Stomach smooth muscle (tissue), 2 donors: Measurements from ENCODE around the gene DCUN1D4.

Experiments used
- H3K27ac ChIP-seq: one replicate; pipeline ENCODE4 v1.7.0; 2013; ENCODE audit warnings: mild to moderate bottlenecking, low read length, inconsistent platforms
- H3K27me3 ChIP-seq, 2 donors: one replicate each; pipeline ENCODE4 v1.7.0; 2013; ENCODE audit warnings: low read length in 2 of 2; ENCODE audit not compliant: insufficient read depth in 2 of 2, control insufficient read depth in 1 of 2
- H3K36me3 ChIP-seq, 2 donors: one replicate each; pipeline ENCODE4 v1.7.0; 2013; ENCODE audit warnings: low read length in 2 of 2; ENCODE audit not compliant: control insufficient read depth in 2 of 2, insufficient read depth in 2 of 2
- H3K4me1 ChIP-seq: one replicate; pipeline ENCODE4 v1.7.0; 2013; ENCODE audit warnings: low read length; ENCODE audit not compliant: control insufficient read depth, insufficient read depth
- H3K4me3 ChIP-seq, 2 donors: one replicate each; pipeline ENCODE4 v1.7.0; 2013; ENCODE audit warnings: low read length in 2 of 2
- H3K9ac ChIP-seq, 2 donors: one replicate each; pipeline ENCODE4 v1.7.0; 2013; ENCODE audit warnings: low read length in 2 of 2, mild to moderate bottlenecking in 1 of 2
- H3K9me3 ChIP-seq, 2 donors: one replicate each; pipeline ENCODE4 v1.7.0; 2013; ENCODE audit warnings: low read length in 2 of 2; ENCODE audit not compliant: control insufficient read depth in 2 of 2
- donor health status: healthy.
- donor health status: Pancreatic carcinoma.

The DCUN1D4 gene

DNA sequence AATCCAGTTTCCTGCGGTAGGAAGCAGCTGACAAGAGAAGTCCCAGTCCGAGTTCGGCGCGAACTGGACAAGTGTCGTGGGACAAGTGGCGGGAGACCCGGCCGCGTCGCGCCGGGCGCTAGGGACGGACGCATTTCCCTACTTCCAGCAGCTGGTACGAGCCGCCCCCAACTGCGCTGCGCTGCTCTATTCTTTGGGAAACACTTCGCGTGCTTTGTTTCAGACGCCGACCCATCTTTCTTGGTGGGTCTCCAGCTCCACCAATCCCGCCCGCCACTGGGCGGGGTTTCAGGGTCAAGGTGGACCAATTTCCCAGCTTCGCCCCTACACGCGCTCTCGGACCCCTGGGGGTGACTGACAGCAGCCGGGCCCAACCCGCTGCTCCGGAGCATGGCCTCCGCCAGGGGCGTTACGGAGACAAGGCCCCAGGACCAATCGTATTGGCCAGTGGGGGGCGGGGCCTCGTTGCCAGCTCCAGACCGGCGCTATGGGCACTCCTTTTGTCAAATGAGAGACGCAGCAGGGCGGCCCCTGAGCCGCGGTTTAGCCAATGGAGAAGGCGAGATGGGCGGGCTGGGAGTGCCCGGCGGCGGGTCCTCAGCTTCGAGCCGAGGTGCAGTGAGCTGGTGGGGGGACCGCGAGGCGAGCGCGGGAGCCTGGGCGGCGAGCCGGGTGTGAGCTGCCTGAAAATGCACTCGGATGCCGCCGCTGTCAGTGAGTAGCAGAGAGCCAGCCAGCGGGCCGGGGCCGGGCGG is at the start of gene DCUN1D4:
Gene DCUN1D4 (plus strand): TSS at position 600 of the 755 bp plus-strand sequence. CDS start 90 bp downstream, at position 690.
- Histone ChIP-seq H3K4me3 (peak within 1 kb of the TSS; percentile 89 to 94), H3K27me3 (no peaks in the 10 kb centered on the region), H3K9ac (peak within 1 kb of the TSS; percentile 89 to 90), H3K9me3 (no peaks in the 10 kb centered on the region), H3K27ac (peak within 1 kb of the TSS; percentile 89), H3K4me1 (peaks cover 6% of the 10 kb centered on the region), H3K36me3 (no peaks in the 10 kb centered on the region)

GRCh38 chr4:51820443-51821234 is 22.3 kb upstream of the DCUN1D4 start:
- H3K36me3 ChIP-seq: no peaks in the 10 kb centered on the region
- no peaks in the 10 kb centered on the region for H3K4me1 ChIP-seq
- no peak overlapping the region for H3K9ac ChIP-seq
- peaks cover 0 to 4% of the 10 kb centered on the region in 2 donors for H3K9me3 ChIP-seq
- no peak overlapping the region for H3K4me3 ChIP-seq
- H3K27me3 ChIP-seq: no peaks in the 10 kb centered on the region
- no peak overlapping the region for H3K27ac ChIP-seq

DNA sequence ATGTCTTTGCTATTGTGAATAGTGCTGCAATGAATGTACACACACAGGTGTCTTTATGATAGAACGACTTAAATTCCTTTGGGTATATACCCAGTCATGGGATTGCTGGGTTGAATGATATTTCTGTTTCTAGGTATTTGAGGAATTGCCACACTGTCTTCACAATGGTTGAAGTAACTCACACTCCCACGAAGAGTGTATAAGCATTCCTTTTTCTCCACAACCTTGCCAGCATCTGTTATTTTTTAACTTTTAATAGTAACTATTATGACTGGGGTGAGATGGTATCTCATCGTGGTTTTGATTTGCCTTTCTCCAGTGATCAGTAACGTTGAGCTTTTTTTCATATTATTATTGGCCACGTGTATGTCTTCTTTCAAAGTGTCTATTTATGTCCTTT is 17.6 kb upstream of the DCUN1D4 start:
- Histone ChIP-seq H3K9ac (no peak overlapping the region), H3K9me3 (no peaks in the 10 kb centered on the region), H3K4me3 (no peak overlapping the region), H3K27me3 (no peaks in the 10 kb centered on the region), H3K27ac (no peak overlapping the region), H3K4me1 (no peaks in the 10 kb centered on the region), H3K36me3 (no peaks in the 10 kb centered on the region)

DNA sequence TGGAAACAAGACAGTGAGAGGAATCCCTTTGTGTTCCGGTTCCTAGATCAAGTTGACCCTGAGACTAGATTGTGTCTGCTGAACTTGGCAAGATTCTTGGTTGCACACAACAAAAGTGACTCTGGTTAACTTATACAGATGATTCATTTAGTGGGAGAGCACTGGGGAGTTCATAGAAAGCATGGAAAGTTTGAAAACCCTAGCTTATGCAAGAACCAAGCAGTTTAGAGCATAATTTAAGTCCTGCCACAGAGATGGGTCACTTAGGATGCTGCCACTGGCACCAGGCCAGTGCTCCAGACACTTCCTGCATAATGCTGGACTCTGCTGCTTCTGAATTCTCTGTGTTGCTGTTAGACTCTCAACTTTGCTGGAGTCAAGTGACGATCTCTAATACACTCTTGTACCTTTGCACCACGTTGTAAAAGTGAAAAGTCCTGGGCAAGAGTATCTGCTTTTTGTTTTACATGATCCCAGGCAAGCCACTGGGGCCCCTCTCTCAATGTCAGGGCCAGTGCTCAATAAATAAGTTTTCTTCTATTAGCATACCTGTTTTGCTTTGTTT is 12.7 kb upstream of the DCUN1D4 start:
- Histone ChIP-seq H3K9ac (no peak overlapping the region), H3K36me3 (no peaks in the 10 kb centered on the region), H3K9me3 (no peaks in the 10 kb centered on the region), H3K27me3 (no peaks in the 10 kb centered on the region), H3K4me1 (no peaks in the 10 kb centered on the region), H3K4me3 (no peak overlapping the region), H3K27ac (no peak overlapping the region)

- Histone ChIP-seq H3K27me3 (no peaks in the 10 kb centered on the region), H3K4me1 (no peaks in the 10 kb centered on the region), H3K36me3 (no peaks in the 10 kb centered on the region), H3K9ac (no peak overlapping the region), H3K9me3 (no peaks in the 10 kb centered on the region), H3K4me3 (no peak overlapping the region), H3K27ac (no peak overlapping the region)
Observed at GRCh38 chr4:51831133-51831532, 11.8 kb upstream of the DCUN1D4 start.

- H3K9ac ChIP-seq: no peak overlapping the region
- no peak overlapping the region for H3K4me3 ChIP-seq
- no peaks in the 10 kb centered on the region for H3K4me1 ChIP-seq
- H3K27ac ChIP-seq: no peak overlapping the region
- H3K36me3 ChIP-seq: no peaks in the 10 kb centered on the region
- no peaks in the 10 kb centered on the region for H3K9me3 ChIP-seq
- no peaks in the 10 kb centered on the region for H3K27me3 ChIP-seq
Observed at GRCh38 chr4:51833236-51833635, 9.7 kb upstream of the DCUN1D4 start.

GRCh38 chr4:51835079-51835478 is 7.9 kb upstream of the DCUN1D4 start:
- H3K9ac ChIP-seq: no peak overlapping the region
- no peaks in the 10 kb centered on the region for H3K9me3 ChIP-seq
- no peak overlapping the region for H3K27ac ChIP-seq
- no peaks in the 10 kb centered on the region for H3K4me1 ChIP-seq
- no peaks in the 10 kb centered on the region for H3K27me3 ChIP-seq
- no peaks in the 10 kb centered on the region for H3K36me3 ChIP-seq
- H3K4me3 ChIP-seq: no peak overlapping the region

GRCh38 chr4:51835855-51836254 is 7.1 kb upstream of the DCUN1D4 start:
- H3K4me1 ChIP-seq: no peaks in the 10 kb centered on the region

DNA sequence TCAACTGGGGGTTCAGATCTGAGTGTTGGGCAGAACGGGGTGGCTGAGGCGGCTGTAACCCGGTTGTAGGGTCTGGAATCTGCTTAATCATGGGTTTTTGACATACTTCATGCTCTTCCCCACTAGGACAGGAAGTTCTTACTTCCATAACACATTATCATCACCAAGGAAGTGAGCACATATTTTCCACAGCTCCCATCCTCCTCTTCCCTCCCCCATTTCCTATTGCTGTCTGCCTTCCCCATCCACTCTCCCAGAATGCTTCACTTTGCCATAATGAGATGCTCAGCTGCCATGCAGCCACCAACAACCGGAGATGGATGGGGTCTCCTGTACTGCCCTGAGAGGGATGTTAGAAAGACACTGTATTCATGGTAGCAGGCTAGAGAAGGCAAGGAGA is 6.4 kb upstream of the DCUN1D4 start:
- no peaks in the 10 kb centered on the region for H3K4me1 ChIP-seq
- H3K4me3 ChIP-seq: no peak overlapping the region
- no peaks in the 10 kb centered on the region for H3K9me3 ChIP-seq
- no peaks in the 10 kb centered on the region for H3K27me3 ChIP-seq
- H3K9ac ChIP-seq: no peak overlapping the region
- H3K36me3 ChIP-seq: no peaks in the 10 kb centered on the region
- H3K27ac ChIP-seq: no peak overlapping the region

More at GRCh38 chr4:51835855-51836254, 7.1 kb upstream of the DCUN1D4 start:
- H3K9ac ChIP-seq: no peak overlapping the region
- H3K9me3 ChIP-seq: no peaks in the 10 kb centered on the region
- H3K4me3 ChIP-seq: no peak overlapping the region
- no peaks in the 10 kb centered on the region for H3K36me3 ChIP-seq
- H3K27me3 ChIP-seq: no peaks in the 10 kb centered on the region
- no peak overlapping the region for H3K27ac ChIP-seq

- Histone ChIP-seq H3K36me3 (no peaks in the 10 kb centered on the region), H3K9me3 (no peaks in the 10 kb centered on the region), H3K4me1 (peaks cover 6% of the 10 kb centered on the region), H3K27ac (no peak overlapping the region), H3K9ac (no peak overlapping the region), H3K4me3 (no peak overlapping the region), H3K27me3 (no peaks in the 10 kb centered on the region)
Observed at GRCh38 chr4:51840781-51841180, 2.2 kb upstream of the DCUN1D4 start.
